Measurements from ENCODE around the gene METTL23. TPM values are rescaled to one million over a fixed set of nuclear protein-coding genes. Genes with fewer than 3 reads are reported as not detected.
"Not testable (repeated sequence)": the region's sequence is repeated elsewhere in the genome, so short reads cannot be mapped to it uniquely, and the experiment has no call there.

The METTL23 gene
- total and polyA plus RNA-seq, 12 donors, result 24.6 to 91.5 (median 42.0) TPM

DNA sequence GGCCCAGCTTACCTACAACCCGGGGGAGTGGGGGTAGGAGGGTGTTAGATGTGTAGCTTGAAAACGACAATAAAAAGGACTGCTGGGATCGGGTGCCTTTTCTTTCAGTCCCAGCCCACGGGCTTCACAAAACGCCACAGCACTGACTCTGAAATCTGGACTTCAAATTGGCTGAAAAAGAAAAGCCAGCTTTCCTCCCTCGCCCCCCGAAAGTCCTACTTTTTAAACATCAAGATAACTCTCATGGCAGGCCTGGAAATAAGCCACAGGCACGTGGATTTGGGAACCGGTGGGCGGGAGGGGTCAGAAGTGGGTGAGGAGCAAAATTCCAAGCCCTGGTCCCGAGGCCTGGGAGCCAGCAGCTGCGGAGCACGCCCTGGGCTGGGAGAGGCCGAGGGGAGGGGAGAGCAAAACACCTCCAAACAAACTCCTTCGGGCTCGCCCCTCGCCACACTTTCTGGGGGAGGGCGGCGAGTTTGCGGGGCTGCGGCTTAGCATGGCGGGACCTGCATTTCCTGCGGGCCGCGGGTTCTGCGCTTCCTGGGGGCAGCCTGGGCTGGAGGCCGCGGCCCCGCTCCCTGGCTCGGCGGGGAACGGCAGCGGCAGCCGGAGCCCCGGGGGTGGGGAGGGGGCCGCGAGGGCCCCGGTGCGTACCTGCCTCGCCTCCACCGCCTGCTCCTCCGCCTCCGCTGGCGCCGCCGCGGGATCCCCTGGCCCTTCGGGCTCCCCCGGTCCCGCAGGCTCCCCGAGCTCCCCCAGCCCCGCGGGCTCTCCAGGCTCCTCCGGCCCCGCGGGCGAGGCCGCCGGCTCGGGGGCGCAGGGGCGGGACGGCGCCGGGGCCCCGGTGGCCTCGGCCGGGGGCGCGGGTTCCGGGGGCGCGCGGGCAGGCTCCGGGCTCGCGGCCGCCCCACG, 16.4 kb upstream of the METTL23 start:
- Histone ChIP-seq H3K4me1 (replicated peaks in 1 of 2) (peaks cover 31 to 55% of the 10 kb centered on the region in 2 donors), H3K36me3 (replicated peaks in 1 of 2) (peaks cover 0 to 20% of the 10 kb centered on the region in 2 donors), H3K4me3 (peak overlapping the region in 2 of 4 donors; percentile 56 to 84), H3K27ac (peak overlapping the region; percentile 67 to 96 (median 90))
- 4 to 13% (median 8%) methylated on average over 9 to 47 of the region's 79 CpGs for WGBS, 4 donors
- peak in 3 of 7 donors; percentile 42 to 56 (median 52) for DNase-seq
- not testable (repeated sequence) for H3K27me3 ChIP-seq; H3K9me3 ChIP-seq (replicated peaks in 1 of 3)
- intact Hi-C loops (cut with DNase I), result loop anchor here (10.0 kb wide), 2 partner anchors 145 to 155 kb away; a partner anchor contains a TSS
- peak in 1 of 2 donors; percentile 38 for TF ChIP-seq POLR2A (IDR thresholded peaks at IDR 0.05)

DNA sequence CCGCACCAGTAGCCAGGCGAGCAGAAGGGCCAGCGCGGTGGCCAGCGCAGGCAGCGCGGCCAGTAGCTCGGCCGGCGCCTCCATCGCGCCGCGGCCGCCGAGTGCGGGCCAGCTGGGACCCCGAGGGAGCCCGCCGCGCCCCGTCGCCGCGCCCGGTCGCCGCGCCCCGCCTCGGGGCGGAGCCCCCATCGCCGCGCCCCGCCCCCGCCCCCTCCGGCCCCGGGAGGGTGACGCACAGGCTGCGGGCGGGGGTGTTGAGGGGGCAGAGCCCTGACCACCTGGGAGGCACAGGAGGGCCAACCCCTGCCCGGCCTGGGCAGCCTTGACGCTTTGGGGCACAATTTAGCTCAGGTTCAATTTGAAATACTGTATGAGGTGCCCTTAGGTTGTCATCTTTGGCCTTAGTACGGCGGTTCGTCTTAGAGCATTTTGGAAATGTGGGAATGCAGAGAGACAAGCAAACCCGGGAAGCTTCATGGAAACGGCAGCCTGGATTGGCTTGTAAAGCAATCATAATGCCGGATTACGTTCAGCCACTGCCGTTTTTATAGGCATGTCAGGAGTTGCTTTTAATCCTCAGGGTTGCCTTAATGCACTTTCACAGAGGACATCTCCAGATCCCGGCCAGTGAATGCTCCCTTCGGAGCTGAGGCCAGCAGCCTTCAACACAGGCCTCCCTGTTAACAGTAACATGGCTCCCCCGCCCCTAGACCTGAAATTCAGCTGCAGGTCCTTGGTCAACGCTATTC, 15.6 kb upstream of the METTL23 start, which contains the start of gene MXRA7:
Gene MXRA7 (minus strand): TSS at position 103 of the 749 bp plus-strand sequence. CDS start 19 bp downstream, at position 84.
- intact Hi-C loops (cut with DNase I), result loop anchor here (10.0 kb wide), 2 partner anchors 146 to 156 kb away; a partner anchor contains a TSS
- WGBS, 4 donors, result 4 to 18% (median 9%) methylated on average over 12 to 49 of the region's 56 CpGs

DNA sequence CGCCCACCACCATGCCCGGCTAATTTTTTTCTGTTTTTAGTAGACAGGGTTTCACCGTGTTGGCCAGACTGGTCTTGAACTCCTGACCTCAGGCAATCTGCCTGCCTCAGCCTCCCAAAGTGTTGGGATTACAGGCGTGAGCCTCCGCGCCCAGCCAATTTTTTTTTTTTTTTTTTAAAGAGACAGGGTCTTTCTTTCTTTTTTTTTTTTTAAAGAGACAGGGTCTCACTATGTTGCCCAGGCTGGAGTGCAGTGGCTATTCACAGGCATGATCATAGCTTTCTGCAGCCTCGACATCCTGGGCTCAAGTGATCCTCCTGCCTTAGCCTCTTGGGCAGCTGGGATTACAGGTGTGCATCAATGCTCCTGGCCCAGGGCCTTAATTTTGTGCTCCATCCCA, 14.3 kb upstream of the METTL23 start:
- H3K4me3 ChIP-seq; H3K9me3 ChIP-seq (replicated peaks in 1 of 3); H3K27ac ChIP-seq; DNase-seq; H3K27me3 ChIP-seq: not testable (repeated sequence)
- peaks cover 36 to 66% of the 10 kb centered on the region in 2 donors for H3K4me1 ChIP-seq (replicated peaks in 1 of 2)
- WGBS, 4 donors, result 68 to 75% (median 69%) methylated on average over 7 of the region's 7 CpGs
- H3K36me3 ChIP-seq (replicated peaks in 1 of 2), result peaks cover 0 to 41% of the 10 kb centered on the region in 2 donors
- intact Hi-C loops (cut with DNase I), result loop anchor here (10.0 kb wide), 2 partner anchors 148 to 158 kb away; a partner anchor contains a TSS

More for the DNA sequence above, 15.6 kb upstream of the METTL23 start, which contains the start of gene MXRA7:
- Histone ChIP-seq H3K27ac (peak within 1 kb of the TSS; percentile 67 to 96 (median 90)), H3K36me3 (replicated peaks in 1 of 2) (peaks cover 0 to 28% of the 10 kb centered on the region in 2 donors), H3K4me3 (peak within 1 kb of the TSS in 2 of 4 donors; percentile 56 to 84), H3K4me1 (replicated peaks in 1 of 2) (peaks cover 36 to 61% of the 10 kb centered on the region in 2 donors), H3K9me3 (replicated peaks in 1 of 3) (no peaks in the 10 kb centered on the region), H3K27me3 (no peaks in the 10 kb centered on the region)
- TF ChIP-seq POLR2A (IDR thresholded peaks at IDR 0.05), result peak in 1 of 2 donors; percentile 31
- TF ChIP-seq, protein P1, sequence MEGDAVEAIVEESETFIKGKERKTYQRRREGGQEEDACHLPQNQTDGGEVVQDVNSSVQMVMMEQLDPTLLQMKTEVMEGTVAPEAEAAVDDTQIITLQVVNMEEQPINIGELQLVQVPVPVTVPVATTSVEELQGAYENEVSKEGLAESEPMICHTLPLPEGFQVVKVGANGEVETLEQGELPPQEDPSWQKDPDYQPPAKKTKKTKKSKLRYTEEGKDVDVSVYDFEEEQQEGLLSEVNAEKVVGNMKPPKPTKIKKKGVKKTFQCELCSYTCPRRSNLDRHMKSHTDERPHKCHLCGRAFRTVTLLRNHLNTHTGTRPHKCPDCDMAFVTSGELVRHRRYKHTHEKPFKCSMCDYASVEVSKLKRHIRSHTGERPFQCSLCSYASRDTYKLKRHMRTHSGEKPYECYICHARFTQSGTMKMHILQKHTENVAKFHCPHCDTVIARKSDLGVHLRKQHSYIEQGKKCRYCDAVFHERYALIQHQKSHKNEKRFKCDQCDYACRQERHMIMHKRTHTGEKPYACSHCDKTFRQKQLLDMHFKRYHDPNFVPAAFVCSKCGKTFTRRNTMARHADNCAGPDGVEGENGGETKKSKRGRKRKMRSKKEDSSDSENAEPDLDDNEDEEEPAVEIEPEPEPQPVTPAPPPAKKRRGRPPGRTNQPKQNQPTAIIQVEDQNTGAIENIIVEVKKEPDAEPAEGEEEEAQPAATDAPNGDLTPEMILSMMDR (IDR thresholded peaks at IDR 0.05), result no peak
- DNase-seq, result peak; percentile 73 to 88 (median 79)

DNA sequence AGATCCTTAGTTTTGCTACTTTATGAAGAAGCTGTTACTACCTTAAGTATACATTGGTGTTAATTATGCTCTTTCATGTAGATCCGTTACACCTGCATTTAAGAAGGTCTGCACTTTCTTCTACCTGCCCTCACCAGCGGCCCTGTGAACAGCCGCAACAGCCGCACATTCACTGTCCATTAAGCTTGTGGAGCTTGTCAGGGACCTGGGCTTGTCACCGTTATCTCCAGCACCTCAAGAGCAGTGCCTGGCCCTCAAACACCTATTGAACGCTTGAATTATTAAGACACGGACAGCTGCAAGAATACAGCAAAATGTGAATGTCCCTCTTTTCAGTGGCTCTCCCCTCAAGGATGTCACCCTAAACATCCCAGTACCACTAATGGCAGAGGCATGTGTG, 12.9 kb upstream of the METTL23 start:
- DNase-seq, result no peak
- TF ChIP-seq, protein P1 (IDR thresholded peaks at IDR 0.05), result no peak
- TF ChIP-seq POLR2A (IDR thresholded peaks at IDR 0.05), result no peak
- Histone ChIP-seq H3K4me3 (no peak overlapping the region), H3K9me3 (replicated peaks in 1 of 3) (no peaks in the 10 kb centered on the region), H3K4me1 (replicated peaks in 1 of 2) (peaks cover 23 to 52% of the 10 kb centered on the region in 2 donors), H3K27me3 (no peaks in the 10 kb centered on the region), H3K36me3 (replicated peaks in 1 of 2) (peaks cover 0 to 56% of the 10 kb centered on the region in 2 donors), H3K27ac (no peak overlapping the region)
- intact Hi-C loops (cut with DNase I), result loop anchor here (10.0 kb wide), 2 partner anchors 149 to 159 kb away; a partner anchor contains a TSS
- WGBS, 4 donors, result 91 to 97% (median 93%) methylated on average over 7 of the region's 7 CpGs

Measured in adrenal gland (tissue), 12 donors.